ENCODE data around the gene HCK. TPM values are rescaled to one million over a fixed set of nuclear protein-coding genes. Genes with fewer than 3 reads are reported as not detected.

HCK gene
- total RNA-seq, 1 donor from 2014 or later = 4.4 TPM

DNA sequence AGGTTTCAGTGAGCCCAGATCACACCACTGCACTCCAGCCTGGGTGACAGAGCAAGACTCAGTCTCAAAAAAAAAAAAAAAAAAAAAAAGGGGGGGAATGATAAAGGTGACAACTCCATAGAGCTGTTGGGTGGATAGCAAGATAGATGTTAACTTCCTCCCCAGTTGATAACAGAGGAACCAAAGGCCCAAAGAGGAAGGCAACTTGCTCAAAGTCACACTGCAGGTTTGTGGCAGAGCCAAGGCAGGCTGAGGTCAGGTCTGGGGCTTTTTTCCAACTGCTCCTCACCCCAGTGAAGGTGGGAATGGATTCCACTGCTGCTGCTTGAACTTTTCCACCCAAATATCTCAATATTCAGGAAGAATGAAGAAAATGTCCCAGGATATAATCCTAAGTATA, 26.7 kb downstream of the HCK start:
- ATAC-seq (no peak), DNase-seq (no peak)
- intact Hi-C loops (cut with micrococcal nuclease) = no loop called here

DNA sequence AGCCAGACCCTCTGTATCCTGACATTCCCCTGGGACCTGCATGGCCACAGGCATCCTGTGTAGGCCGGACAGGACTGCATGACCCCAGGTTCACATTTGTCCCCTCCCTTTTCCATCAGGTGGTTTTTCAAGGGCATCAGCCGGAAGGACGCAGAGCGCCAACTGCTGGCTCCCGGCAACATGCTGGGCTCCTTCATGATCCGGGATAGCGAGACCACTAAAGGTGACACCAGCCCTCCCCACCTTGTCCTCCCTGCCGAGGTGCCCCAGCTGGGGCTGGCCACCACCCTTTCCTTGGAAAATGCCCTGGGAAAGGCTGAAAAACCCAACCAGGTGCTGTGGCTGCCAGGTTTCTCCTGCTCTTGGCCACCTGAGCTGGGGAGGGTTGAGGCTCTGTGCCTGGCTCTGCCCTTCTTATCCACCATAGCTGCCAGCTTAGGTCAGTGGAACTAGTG, 27.6 kb downstream of the HCK start:
- ATAC-seq (no peak), DNase-seq (no peak)
- intact Hi-C loops (cut with micrococcal nuclease) = no loop called here

DNA sequence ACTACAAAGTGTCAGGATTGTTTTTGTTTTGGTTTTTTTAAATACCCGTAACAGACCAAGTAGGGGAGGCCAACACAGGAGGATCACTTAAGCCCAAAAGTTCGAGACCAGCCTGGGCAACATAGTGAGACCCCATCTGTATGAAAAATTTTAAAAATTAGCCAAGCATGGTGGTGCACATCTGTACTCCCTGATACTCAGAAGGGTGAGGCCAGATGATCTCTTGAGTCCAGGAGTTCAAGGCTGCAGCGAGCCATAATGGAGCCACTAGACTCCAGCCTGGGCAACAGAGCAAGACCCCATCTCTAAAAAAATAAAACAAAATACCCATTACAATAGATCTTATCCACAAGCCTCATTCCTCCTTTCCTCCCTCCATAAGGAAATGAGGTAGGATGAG, 28.7 kb downstream of the HCK start:
- ATAC-seq (no peak), DNase-seq (no peak)
- intact Hi-C loops (cut with micrococcal nuclease) = no loop called here

DNA sequence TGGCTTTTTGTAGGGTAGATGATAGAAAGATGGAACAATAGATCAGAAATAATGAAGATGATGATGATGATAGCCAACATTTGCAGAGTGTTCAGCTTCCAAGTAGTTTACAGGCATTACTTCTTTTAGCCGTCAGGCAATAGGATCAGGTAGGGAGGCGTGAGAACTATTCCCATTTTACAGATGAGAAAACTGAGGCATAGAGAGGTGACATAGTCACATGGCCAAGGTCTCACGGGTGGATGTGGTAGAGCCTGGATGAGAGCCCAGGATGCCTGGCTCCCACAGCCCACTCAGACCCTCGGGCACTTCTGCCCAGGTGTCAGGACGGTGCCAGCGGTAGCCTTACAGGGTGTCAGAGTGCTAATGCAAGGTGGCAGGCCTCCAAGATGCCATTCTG, 31.4 kb downstream of the HCK start:
- no peak for ATAC-seq
- no peak for DNase-seq
- intact Hi-C loops (cut with micrococcal nuclease) = no loop called here

DNA sequence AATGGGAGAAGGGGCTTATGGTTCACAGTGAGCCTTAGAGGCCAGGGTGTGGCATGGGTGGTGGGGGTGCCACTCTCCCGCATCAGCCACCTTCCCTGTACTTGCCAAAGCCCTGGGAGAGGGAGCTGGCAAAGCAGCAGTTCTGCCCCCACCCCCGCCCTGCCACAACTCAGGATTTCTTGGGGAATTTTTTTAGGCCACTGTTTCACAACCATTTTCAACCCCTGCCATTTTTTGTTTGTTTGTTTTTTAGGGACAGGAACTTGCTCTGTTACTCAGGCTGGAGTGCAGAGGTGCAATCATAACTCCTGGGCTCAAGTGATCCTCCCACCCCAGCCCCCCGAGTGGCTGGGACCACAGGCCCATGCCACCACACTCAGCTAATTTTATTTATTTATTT, 35.0 kb downstream of the HCK start:
- DNase-seq (no peak), ATAC-seq (no peak)
- intact Hi-C loops (cut with micrococcal nuclease) = no loop called here

DNA sequence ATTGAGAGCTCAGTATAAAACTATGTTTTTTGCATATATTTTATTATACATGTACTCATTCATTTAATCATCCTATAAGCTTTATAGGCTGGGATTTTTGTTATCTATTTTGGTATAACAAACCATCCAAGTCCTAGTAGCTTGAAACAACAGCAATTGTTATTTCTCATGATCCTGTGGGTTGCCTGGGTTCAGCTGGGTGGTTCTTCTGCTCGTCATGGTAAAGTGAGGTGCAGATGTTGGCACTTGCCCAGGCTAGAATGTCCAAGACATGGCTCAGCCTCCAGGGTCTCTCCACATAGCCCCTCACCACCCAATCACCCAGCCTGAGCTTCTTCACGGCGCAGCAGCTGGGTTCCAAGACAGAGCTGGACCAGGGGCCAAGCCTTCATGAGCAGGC, 36.7 kb downstream of the HCK start:
- intact Hi-C loops (cut with micrococcal nuclease) = no loop called here
- ATAC-seq = no peak

DNA sequence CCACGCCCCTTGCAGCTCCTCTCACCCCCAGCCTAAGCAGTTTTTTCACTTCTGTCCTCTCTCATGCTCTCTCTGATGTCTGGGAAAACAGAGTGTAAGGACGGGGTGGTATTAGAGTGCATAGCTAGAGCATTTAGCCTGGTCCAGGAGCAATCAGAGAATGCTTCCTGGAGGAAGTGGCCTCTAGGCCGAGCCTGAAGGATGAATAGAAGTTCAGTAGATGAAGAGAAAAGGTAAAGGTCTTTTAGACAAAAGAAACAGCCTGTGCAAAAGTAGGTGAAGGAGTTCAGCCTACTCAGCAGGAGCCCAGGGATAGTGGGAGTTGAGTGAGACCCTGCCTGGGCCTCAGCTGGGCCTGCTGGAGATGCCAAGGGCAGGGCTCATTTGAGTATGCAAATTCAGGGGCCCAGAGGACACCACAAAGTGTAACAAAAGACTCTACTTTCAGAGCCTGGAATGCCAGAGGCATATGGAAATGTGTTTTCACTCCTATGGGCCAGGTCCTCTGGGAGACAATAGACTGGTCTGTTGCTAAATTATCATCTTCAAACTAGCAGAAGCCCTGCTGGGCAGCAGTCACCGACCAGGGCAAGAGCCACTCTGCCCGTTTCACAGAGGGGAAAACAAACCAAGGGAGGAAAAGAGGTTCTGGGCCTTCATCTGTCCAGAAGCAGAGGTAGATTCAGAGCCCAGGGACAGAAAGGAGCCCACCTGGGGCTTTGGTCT, 37.8 kb downstream of the HCK start:
- no peak for ATAC-seq
- no peak for DNase-seq
- intact Hi-C loops (cut with micrococcal nuclease) = no loop called here

More for the DNA sequence above, 36.7 kb downstream of the HCK start:
- DNase-seq = no peak

DNA sequence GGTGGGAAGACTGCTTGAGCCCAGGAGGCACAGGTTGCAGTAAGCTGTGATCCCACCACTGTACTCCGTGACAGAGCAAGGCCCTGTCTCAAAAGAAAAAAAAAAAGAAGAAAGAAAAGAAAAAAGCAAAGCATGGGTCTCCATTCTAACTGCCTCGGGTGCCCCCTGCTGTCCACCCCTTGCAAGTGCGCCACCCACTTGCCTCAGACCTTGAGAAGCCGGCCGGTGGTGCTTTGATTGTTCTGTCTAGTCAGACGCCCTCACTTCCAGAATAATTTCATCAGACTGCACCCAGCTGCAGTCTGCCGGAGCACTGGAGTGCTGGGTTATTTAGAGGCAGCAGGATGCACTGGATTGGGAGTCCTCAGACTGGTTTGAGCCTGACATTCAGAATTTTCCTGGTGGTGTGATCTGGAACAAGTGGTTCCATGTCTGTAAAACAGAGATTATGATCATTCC, 39.9 kb downstream of the HCK start:
- intact Hi-C loops (cut with micrococcal nuclease) = no loop called here
- DNase-seq (peak; percentile 80), ATAC-seq (peak; percentile 72)

DNA sequence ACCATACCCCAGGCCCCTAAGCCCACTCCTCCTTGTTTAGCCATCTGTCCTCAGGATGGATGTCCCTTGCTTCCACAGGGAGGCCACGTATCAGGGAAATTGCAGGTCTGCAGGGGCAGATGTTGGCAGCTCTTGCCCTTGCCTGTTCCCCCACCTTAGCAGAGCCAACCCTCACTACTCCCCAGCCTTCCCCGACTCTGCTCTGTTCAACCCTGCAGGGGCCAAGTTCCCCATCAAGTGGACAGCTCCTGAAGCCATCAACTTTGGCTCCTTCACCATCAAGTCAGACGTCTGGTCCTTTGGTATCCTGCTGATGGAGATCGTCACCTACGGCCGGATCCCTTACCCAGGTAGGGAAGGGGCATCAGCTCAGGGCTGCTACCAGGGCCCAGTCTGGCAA, 46.7 kb downstream of the HCK start:
- DNase-seq = no peak
- intact Hi-C loops (cut with micrococcal nuclease) = no loop called here
- no peak for ATAC-seq

DNA sequence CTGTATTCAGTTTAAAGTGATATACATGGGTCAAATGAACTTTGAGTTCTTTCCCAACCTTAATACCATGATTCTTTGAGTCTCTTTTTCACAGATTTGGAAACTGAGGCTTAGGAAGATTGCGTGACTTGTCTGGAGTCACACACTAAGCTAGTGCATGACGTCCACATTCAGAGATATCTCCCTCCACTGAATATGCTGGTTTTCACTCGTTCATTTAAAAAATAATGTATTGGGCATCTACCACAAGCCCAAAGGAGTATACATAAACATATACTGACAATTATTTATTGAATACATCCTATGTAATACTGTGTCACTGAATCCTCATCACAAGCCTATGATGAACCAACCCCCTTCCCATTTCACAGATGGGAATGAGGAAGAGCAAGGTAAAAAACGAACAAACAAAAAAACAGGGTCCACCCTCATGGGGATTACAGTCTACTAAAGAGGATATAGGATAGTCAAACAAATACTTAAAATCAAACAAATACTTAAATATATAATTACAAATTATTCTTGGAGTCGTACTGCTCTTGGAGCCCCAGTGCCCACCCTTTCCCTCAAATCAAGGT, 56.9 kb downstream of the HCK start:
- intact Hi-C loops (cut with micrococcal nuclease) = no loop called here
- no peak for DNase-seq
- no peak for ATAC-seq

DNA sequence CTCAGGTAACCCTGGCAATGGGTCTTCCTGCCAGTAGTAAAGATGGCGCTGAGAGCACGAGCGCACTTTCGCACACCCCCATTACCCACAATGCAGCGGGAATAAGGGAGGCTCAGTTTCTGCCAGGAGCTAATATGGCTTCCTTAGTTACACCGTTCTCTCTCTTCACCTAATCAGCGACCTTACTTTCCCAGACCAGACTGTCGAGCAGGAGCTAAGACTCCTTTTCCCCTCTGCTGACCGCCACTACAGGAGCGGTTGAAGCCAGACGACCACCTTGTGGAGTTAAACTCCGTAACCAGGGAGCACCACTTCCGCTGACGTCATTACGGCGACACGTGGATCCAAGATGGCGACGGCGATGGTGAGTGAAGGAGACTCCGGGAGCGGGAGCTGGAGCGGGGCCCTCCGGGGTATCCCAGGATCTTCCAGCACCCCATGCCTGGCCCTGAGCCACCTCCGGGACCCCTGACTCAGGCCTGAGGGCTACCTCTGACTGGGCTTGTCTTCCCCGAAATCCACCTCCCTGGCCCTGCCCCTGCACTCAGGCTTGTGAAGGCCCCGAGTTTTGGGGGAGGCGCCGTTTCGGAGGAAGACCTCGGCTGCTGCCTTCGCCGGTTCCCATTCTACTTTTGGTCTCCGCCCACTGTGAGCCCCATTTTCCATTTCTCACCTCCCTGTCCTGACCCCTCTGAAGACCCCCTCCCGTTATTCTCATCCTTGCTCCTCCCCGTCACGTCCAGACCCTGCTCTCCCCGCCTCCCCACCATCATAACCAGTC, 57.5 kb downstream of the HCK start, which contains the start of gene TM9SF4:
Gene TM9SF4 (plus strand): TSS at position 323 of the 781 bp plus-strand sequence. CDS start 27 bp downstream, at position 350.
- intact Hi-C loops (cut with micrococcal nuclease) = no loop called here
- peak; percentile 91 for DNase-seq

DNA sequence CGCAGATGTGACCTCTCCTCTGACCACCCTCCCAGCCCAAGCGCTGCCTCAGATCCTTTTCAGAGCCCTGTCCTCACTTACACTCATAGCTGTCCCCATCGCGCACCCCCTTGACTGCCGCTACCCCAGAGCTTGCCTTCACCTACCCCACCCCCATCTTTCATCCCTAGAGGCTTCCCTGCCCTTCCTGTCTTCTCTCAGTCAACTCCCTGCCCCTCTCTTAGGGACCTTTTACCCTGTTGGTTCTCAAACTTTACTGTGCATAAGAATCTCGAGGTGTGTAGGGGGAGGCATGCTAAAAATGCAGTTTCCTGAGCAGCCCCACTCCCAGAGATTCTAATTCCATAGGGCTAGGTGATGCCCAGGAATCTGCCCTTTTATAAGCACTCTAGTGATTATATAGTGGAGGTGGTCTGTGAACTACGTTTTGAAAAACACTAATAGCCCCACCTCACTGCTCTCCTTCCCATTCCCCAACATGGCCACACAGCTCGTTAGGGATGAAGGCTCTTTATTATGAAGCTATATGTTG, 58.2 kb downstream of the HCK start:
- DNase-seq (no peak), ATAC-seq (no peak)
- intact Hi-C loops (cut with micrococcal nuclease) = no loop called here

More for the DNA sequence above, 57.5 kb downstream of the HCK start, which contains the start of gene TM9SF4:
- peak; percentile 95 for ATAC-seq

DNA sequence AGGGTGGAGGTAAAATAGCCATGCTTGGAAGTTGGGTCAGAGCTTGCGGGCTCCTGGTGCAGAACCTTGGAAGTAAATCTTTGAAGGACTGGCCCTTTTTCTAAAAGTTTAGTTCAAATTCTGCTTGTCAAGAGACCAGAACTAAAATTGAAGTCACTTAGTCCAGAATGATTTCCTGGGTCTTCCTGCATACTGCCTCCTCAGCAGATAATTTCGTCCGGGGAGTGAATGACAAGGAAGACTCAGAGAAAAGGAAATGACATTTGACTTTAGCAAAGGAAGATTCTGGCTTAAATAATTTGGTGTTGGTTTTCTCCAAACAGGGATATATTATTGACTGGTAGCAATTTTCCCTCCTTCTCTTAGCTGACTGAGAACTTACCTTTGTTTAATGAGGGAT, 58.7 kb downstream of the HCK start:
- DNase-seq = no peak
- intact Hi-C loops (cut with micrococcal nuclease) = no loop called here
- ATAC-seq = no peak

DNA sequence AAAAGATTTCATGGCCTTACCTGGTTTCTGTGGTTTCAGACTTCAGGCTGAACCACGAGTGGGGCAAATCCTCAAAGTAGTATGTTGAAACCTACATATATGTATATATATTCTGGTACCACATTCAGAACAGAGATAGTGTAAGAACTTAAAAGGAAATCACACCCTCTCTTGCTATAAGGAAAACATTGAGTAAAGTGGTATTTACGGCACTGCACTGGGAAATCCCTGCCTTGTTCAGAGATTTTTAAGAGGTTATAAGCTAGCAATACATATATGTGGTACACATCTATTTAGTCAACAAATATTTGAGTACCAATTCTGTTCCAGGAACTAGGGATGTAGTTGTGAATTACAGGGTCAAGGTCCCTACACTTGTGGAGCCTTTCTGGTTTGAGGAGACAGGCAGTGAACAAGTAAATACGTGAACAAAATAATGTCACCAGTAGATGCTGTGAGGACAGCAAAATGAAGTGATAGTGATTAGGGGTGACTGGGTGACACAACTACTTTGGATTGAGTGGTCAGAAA, 59.2 kb downstream of the HCK start:
- intact Hi-C loops (cut with micrococcal nuclease) = no loop called here
- ATAC-seq (no peak), DNase-seq (no peak)

DNA sequence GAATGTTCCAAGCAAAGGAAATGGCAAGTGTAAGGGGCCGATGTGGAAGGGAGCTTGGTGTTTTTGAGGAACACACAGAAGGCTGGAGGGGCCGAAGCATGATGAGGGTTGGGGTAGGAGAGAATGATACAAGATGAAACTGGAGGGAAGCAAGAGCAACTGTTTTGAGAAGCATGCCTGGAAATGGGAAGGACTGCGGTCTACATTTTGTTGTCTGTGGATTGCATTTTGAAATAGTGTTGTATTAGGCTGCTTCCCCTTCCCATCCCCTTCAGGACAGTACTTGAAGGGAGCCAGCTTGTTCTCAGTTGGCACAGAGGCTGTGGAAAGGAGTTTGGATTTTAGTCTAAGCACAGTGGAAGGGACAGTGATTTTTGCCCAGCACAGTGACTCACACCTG, 59.7 kb downstream of the HCK start:
- no peak for DNase-seq
- intact Hi-C loops (cut with micrococcal nuclease) = no loop called here
- ATAC-seq = no peak

DNA sequence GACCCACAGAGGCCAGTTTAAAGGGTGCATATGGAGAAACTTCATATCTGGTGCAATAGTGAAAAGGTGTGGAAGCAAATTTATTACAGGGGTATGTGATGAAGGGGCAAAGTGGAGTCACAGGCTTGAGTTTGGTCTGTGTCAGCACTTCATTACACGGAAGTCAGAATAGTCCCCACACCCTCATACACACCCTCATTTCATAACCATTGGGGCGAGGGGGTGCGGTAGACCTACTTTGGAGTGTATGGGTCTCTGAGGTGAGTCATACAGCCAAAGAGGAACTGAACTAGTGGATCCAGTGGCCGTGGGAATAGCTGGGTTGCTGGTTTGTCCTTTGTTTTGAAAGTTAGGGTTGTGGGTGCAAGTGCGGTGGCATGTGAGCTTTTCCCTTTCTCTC, 60.8 kb downstream of the HCK start:
- DNase-seq (peak; percentile 37), ATAC-seq (no peak)
- intact Hi-C loops (cut with micrococcal nuclease) = no loop called here

DNA sequence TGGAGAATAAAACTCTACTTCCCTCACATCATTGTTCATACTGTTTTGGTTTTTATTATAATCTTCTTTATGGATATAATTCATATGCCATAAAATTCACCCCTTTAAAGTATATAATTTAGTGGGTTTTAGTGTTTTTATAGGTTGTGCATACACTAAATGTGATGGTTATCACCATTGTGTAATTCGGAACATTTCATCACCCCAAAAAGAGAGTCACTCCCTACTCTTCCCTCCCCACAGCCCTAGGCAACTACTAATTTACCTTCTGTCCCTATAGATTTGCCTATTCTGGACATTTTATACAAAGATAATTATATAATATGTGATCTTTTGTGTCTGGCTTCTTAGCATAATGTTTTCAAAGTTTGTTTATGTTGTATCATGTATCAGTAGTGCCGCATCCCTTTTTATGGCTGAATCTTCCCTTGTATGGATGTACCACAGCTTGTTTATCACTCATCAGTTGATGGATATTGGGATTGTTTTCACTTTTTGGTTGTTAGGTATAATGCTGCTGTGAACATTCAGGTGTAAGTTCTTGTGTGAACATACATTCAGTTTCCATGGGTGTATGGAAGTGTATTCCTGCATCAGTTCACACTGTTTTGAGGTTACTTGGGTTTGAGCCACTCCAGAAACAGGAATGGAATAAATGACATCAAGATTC, 61.7 kb downstream of the HCK start:
- no peak for ATAC-seq
- intact Hi-C loops (cut with micrococcal nuclease) = no loop called here
- no peak for DNase-seq

DNA sequence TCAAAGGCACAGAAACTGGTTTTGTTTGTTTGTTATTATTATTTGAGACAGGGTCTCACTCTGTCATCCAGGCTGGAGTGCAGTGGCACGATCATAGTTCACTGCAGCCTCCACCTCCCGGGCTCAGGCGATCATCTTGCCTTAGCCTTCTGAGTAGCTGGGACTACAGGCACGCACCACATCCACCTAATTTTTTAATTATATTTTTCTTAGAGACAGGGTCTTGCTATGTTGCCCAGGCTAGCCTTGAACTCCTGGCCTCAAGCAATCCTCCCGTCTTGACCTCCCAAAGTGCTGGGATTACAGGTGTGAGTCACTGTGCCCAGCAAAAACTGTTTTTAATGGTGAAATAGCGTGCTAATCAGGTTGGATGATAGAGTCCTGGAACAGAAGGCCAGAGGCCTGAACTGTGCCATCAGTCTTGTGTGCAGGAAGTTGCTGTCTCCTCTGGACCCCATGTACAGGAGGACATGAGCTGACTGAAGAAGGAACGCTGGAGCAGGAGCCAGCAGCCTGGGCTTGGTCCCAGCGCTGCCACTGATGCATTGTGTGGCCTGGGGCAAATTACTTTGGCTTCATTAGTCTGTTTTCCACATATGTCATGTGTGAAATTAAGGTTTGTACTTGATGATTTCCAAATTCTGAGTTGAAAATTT, 62.4 kb downstream of the HCK start:
- DNase-seq (no peak), ATAC-seq (no peak)
- intact Hi-C loops (cut with micrococcal nuclease) = no loop called here
